ENCODE measurements around the gene TLR4.

The TLR4 gene

DNA sequence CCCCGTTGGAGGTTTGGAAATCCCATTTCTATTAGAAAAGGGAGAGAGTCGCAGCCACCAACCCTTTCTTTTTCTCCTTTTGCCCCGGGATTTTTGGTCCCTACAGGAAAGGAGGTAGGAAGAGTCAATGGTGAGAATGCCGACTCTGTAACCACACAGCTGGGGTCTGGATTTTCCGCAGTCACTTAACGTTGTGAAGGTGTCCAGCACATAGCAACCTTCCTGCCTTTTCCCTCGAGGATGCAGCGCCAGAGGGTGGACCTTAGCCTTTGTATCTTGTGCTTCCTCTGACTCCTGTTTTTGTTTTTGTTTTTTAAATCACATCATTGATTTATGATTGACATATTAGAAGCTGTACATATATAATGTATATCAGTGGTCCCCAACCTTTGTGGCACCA lies 41.4 kb downstream of the TLR4 start:
- Mint-ChIP-seq H3K9me3 (no peaks in the 10 kb centered on the region), H3K4me3 (no peak overlapping the region), H3K27me3 (ENCODE audit: low read depth) (peaks cover 52% of the 10 kb centered on the region), H3K4me1 (ENCODE audit: low read depth) (peaks cover 1% of the 10 kb centered on the region), H3K27ac (no peak overlapping the region), H3K36me3 (ENCODE audit: low read depth) (peaks cover 2% of the 10 kb centered on the region)

DNA sequence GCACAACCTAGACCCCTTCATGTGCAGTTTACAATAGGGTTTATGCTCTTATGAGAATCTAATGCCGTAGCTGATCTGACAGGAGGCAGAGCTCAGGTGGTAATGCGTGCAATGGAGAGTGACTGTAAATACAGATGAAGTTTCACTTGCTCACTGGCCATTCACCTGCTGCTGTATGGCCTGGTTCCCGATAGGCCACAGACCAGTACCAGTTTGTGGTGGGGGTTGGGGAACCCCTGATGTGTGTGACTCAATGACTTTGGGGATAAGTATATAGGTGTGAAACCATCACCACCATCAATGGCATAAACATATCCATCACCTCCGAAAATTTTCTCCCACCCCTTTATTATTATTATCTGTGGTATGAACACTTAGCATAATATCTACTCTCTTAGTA lies 42.1 kb downstream of the TLR4 start:
- Mint-ChIP-seq H3K9me3 (no peaks in the 10 kb centered on the region), H3K27ac (no peak overlapping the region), H3K36me3 (ENCODE audit: low read depth) (peaks cover 2% of the 10 kb centered on the region), H3K4me1 (ENCODE audit: low read depth) (peaks cover 1% of the 10 kb centered on the region), H3K4me3 (no peak overlapping the region), H3K27me3 (ENCODE audit: low read depth) (peaks cover 54% of the 10 kb centered on the region)

DNA sequence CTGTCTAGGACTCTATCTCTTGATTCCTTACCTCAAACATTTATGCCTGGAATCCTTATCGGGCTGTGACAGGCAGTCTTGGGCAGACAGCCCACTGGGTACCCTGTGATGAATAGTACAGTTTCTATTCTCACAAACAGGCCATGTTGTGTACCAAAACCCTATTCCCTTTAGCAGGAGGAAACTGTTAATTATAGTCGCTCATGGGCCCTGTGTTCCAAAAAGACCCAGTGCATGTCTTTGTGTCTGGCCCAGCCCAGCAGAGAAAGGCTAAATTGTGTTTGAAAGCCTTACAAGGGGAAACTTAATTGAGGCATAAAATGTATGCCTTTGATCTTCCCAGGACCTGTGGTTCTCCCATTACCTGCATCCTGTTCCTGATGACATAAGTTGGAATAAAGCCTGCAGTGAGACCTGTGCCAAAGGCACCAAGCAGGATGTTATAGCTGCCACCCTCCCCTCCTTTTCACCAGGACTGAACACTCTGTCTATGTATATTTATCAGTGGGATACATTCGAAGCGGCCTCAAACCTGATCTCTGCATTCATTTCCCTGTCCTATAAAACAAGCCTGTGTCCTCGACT lies 43.3 kb downstream of the TLR4 start:
- Mint-ChIP-seq H3K9me3 (no peaks in the 10 kb centered on the region), H3K4me3 (no peak overlapping the region), H3K4me1 (ENCODE audit: low read depth) (peaks cover 1% of the 10 kb centered on the region), H3K36me3 (ENCODE audit: low read depth) (peaks cover 2% of the 10 kb centered on the region), H3K27me3 (ENCODE audit: low read depth) (peaks cover 52% of the 10 kb centered on the region), H3K27ac (no peak overlapping the region)

DNA sequence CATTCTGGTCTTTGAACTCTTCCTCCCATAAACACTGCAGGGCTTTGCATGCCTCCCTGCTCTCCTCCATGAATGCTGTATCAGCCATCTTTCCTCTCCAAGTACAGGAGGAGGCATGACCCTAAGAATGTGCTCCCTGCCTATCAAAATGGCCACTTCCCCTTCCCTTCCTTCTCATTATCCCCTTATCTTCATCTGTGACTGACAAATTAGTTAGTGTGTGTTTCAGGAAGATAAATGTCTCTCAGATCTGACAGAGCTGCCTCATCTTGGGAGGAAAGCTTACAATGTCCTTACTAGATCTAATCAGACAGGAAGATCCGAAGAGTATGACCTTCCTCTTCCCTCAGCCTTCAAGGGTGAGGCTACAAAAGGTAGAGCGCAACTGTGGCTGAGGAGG lies 46.2 kb downstream of the TLR4 start:
- peaks cover 47% of the 10 kb centered on the region for H3K27me3 Mint-ChIP-seq (ENCODE audit: low read depth)
- H3K27ac Mint-ChIP-seq: no peak overlapping the region
- no peak overlapping the region for H3K4me3 Mint-ChIP-seq
- peaks cover 2% of the 10 kb centered on the region for H3K36me3 Mint-ChIP-seq (ENCODE audit: low read depth)
- H3K4me1 Mint-ChIP-seq (ENCODE audit: low read depth): no peaks in the 10 kb centered on the region
- H3K9me3 Mint-ChIP-seq: no peaks in the 10 kb centered on the region

DNA sequence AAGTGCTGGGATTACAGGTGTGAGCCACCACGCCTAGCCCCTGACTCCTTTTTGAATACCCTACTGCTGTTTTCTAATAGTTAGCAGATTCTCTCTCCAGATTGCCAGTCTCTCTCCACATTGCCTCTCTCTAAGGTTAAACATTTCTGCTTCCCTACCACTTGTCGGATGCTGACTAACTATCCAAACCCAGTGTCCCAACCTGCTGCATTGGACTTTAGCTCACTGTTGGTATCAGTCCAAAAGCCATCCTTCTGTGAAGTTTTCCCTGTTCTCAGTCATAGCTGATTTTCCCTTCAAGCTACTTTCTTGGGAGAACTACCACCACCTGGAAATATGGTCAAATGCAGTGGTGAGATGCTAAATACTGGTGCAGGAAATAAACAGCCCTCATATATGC lies 48.7 kb downstream of the TLR4 start:
- Mint-ChIP-seq H3K36me3 (ENCODE audit: low read depth) (peaks cover 2% of the 10 kb centered on the region), H3K27me3 (ENCODE audit: low read depth) (peaks cover 29% of the 10 kb centered on the region), H3K27ac (no peak overlapping the region), H3K4me3 (no peak overlapping the region), H3K4me1 (ENCODE audit: low read depth) (no peaks in the 10 kb centered on the region), H3K9me3 (no peaks in the 10 kb centered on the region)

DNA sequence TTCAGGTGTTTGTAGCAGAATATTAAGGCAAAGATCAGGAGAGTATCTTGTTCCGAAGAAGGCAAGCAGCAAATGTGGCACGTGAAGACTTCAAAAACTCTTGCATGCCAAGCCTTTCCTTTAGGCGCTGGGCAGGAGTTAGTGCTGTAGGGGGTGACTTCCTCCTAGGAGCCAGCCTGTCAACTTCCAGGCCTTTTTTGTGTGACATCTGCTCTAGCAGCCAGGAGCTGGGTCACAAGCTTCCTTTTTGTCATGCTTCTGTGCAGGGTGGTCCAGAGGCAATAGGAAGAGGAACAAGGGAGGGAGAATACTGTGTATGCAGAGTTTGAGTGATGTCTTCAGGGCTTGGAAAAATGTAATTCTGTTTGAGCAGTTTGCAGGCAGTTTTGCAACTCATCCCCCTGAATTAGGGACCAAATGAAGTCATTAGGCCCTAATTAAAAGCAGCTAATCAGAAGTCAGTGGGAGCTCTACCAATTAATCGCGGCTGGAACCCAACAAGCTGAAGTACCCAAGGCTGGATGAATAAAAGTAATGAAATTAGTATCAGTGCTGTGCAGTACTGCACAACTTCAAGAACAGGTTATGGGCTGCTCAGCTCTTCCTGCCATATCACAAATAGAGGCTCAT lies 53.5 kb downstream of the TLR4 start:
- no peak overlapping the region for H3K4me3 Mint-ChIP-seq
- H3K27ac Mint-ChIP-seq: no peak overlapping the region
- H3K4me1 Mint-ChIP-seq (ENCODE audit: low read depth): no peaks in the 10 kb centered on the region
- no peaks in the 10 kb centered on the region for H3K9me3 Mint-ChIP-seq
- H3K36me3 Mint-ChIP-seq (ENCODE audit: low read depth): no peaks in the 10 kb centered on the region
- H3K27me3 Mint-ChIP-seq (ENCODE audit: low read depth): peaks cover 17% of the 10 kb centered on the region

DNA sequence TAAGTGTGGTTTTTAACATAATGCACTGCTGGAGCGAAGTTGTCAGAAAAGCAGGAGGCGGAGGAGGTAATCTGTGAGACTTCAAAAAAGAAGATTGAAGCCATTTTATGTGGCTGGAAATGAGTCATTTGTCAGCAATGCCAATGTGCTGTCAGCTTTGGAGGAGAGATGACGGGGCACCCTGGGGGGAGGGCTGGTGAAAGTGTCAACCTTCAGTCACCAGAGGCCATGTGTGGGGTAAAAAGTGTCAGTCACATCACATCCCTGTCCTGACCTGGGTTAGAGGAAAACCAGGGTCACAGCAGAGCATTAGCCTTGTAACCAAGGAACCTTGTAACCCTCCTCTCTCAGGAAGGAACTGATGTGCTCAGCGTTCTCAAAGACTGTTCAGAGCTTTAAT lies 59.1 kb downstream of the TLR4 start:
- Mint-ChIP-seq H3K4me3 (no peak overlapping the region), H3K9me3 (no peaks in the 10 kb centered on the region), H3K36me3 (ENCODE audit: low read depth) (no peaks in the 10 kb centered on the region), H3K27ac (no peak overlapping the region), H3K27me3 (ENCODE audit: low read depth) (peaks cover 10% of the 10 kb centered on the region), H3K4me1 (ENCODE audit: low read depth) (no peaks in the 10 kb centered on the region)

DNA sequence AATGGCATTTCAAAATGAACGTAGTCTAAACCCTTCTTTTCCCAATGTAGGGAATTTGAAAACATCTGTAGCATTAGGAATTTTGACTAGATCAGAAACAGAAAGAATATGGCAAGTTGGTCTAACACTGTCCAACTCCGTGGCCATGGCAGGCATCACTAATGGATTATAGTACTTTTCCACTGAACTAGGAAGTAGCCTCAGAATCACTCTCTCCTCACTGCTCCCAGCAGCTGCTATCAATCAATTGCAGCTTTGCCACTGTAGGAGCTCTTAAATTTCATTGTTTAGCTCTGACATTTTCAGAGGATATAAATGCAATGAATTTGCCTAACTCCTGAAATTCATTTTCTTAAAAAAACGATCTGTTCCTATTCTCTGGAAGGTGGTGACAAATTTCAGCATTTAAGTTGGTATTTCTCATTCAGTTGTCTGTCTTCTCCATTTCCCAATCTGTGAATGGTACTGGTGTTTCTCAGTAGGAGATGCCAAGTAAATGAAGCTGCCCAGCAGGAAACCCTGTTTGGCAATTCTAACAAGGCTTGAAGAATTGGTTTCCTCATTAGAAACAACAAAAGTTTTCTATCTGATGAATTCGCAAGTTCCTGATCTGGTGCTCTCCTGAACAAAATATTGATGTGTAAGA lies 64.7 kb downstream of the TLR4 start:
- no peaks in the 10 kb centered on the region for H3K36me3 Mint-ChIP-seq (ENCODE audit: low read depth)
- no peak overlapping the region for H3K27ac Mint-ChIP-seq
- H3K27me3 Mint-ChIP-seq (ENCODE audit: low read depth): peaks cover 17% of the 10 kb centered on the region
- no peaks in the 10 kb centered on the region for H3K4me1 Mint-ChIP-seq (ENCODE audit: low read depth)
- no peaks in the 10 kb centered on the region for H3K9me3 Mint-ChIP-seq
- no peak overlapping the region for H3K4me3 Mint-ChIP-seq

DNA sequence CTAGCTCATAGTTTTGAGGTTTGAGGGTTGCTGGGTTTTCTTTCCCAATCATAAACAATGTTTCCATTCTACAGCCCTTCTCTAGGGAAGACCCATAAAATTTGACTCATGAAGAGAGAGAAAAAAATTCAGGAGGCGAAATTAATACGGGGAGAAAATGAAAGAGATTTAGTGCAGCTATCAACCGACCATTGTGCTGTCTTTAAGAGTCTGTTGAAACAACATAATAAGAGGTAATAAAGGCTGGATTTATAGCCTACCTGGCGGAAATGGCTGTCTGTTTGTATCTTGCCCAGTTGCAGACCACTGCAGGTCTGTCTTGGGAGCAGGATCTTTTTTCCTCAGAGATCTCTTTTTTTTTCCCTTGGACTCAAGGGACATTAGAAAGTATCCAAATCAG lies 66.9 kb downstream of the TLR4 start:
- Mint-ChIP-seq H3K4me1 (ENCODE audit: low read depth) (no peaks in the 10 kb centered on the region), H3K27me3 (ENCODE audit: low read depth) (peaks cover 29% of the 10 kb centered on the region), H3K27ac (no peak overlapping the region), H3K36me3 (ENCODE audit: low read depth) (no peaks in the 10 kb centered on the region), H3K4me3 (no peak overlapping the region), H3K9me3 (no peaks in the 10 kb centered on the region)

DNA sequence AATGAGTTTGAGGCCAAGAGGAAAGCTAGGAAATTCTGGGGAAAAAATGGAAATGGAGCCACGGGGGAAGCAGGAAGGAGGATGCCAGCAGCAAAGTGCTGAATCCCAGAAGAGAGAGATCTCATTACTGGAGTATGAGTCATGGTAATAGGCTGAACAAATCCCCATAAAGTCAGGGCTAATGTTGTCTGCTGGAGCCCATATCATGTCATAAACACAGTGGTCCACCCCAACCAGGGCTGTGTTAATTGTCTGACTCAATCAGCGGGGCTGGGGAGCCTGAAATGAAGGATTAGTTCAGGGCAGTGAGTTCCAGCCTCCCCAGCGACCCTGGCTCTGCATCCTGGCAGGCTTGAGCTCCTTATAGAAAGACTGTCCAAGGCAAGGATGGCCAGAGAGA lies 68.8 kb downstream of the TLR4 start:
- Mint-ChIP-seq H3K4me1 (ENCODE audit: low read depth) (peaks cover 2% of the 10 kb centered on the region), H3K27ac (no peak overlapping the region), H3K36me3 (ENCODE audit: low read depth) (no peaks in the 10 kb centered on the region), H3K4me3 (no peak overlapping the region), H3K9me3 (no peaks in the 10 kb centered on the region), H3K27me3 (ENCODE audit: low read depth) (peaks cover 34% of the 10 kb centered on the region)
